Measurements from ENCODE around the gene GPATCH2L.

Gene GPATCH2L

GRCh38 chr14:76151398-76152332, at the start of gene GPATCH2L:
Gene GPATCH2L, plus strand, starts transcription at chr14:76151922. Its CDS starts 2,442 bp downstream, at chr14:76154364.
- DNase-seq (ENCODE audit: low spot score): peak; percentile 99

GRCh38 chr14:76104802-76105355, 46.8 kb upstream of the GPATCH2L start:
- no peak for DNase-seq (ENCODE audit: low spot score)

GRCh38 chr14:76106188-76106587, 45.5 kb upstream of the GPATCH2L start:
- no peak for DNase-seq (ENCODE audit: low spot score)

DNA sequence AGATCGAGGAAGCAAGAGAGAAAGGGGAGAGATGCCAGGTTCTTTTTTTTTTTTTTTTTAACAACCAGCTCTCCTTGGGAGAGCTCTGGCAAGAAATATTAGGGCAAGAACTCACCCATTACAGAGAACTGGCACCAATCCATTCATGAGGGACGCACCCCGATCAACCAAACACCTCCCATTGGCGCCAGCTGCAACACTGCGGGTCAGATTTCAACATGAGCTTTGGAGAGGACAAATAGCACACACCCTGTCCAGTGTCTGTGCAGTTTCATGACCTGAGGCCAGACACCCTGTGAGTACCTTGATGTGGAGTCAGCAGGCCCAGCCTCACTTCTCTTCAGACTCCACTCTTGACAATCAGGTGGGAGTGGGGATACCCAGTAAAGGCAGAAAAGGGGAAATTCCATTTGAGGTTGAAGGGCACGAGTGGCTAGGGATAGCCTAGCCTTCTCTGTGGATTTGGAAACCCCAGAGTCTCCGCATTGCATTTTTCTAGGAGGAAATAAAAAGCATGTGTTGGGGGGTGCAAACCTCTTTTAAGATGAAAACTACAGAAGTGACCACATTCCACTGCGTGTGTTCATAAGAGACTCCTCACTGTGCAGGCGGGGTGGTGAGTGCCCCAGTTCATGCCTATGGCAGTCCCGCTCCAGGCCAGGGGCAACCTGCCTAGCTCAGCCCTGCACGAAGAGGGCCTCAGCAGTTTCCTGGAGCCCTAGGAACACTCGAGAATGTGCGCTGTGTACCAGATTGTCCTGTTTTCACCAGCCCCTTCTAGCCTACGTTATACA, 42.4 kb upstream of the GPATCH2L start:
- no peak for DNase-seq (ENCODE audit: low spot score)

DNA sequence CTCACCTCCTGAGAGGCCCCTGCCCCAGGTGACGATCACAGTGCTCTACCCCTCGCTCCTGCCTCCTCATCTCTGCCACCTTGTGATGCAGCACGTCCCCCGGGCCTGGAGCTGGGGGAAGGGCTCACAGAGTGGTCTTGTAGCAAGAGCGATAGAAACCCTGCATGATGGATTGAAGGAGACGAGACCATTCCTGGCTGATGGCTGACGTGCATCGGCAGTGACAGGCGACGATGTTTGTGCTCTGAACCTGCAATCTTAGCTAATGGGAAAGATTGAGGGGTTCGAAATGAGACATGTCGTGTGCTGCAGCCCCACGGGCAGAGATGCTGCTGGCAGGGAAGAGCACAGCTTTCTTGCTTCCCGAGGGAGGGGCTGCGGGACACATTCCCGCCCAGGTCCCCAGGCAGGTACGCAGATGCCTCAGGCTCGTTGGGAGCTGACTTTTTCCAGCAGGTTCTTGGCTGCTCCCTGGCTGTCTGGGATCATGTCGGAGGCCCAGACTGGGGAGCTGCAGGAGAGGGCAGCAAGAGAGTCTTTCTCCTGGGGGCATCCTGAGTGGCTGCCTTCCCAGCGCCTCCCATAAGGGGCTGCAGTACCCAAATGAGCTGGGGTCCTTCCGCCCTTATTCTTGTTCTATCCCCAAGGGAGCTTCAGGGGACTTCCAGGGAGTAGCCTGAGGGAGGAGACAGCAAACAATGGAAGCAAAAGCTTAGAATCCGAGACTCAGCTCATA, 38.7 kb upstream of the GPATCH2L start:
- DNase-seq (ENCODE audit: low spot score): no peak

DNA sequence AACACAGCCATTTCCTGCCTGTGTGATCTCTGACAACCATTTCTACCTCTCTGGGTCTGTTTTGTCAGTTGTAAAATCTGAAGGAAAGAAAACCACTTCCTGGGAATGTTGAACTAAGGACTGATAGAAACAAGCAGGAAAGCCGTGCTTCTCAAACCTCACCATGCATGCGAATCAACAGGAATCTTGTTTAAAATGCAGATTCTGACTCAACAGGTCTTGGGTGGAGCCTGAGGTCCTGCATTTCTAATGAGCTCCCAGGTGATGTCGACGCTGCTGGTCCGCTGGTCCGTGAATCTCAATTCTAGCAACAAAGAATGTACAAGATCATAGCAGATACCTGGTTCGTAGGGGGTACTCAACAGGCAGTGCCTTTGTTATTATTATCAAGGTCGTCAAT, 38.0 kb upstream of the GPATCH2L start:
- no peak for DNase-seq (ENCODE audit: low spot score)

GRCh38 chr14:76115010-76115422, 36.7 kb upstream of the GPATCH2L start:
- DNase-seq (ENCODE audit: low spot score): no peak

- no peak for DNase-seq (ENCODE audit: low spot score)
These were observed 33.8 kb upstream of the GPATCH2L start for GRCh38 chr14:76117789-76118484.

DNA sequence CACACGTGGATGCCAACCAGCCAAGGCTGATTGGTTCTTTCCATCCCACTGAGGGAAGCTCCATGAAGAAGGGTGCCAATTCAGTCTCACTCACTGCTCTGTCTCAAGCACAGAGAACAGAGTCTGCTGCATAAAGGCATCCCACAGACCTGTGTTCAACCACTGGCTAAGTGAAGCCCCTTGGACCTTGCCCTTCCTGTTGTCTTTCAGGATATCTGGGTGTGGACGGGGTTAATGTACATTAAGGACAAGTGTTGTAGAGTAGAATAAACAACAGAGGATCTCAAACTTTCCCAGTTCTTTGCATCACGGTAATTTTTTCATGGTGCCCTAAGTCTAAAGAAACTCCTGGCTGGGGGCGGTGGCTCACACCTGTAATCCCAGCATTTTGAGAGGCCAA, 33.1 kb upstream of the GPATCH2L start:
- no peak for DNase-seq (ENCODE audit: low spot score)

- DNase-seq (ENCODE audit: low spot score): no peak
These were observed 30.5 kb upstream of the GPATCH2L start for GRCh38 chr14:76121089-76121748.

DNA sequence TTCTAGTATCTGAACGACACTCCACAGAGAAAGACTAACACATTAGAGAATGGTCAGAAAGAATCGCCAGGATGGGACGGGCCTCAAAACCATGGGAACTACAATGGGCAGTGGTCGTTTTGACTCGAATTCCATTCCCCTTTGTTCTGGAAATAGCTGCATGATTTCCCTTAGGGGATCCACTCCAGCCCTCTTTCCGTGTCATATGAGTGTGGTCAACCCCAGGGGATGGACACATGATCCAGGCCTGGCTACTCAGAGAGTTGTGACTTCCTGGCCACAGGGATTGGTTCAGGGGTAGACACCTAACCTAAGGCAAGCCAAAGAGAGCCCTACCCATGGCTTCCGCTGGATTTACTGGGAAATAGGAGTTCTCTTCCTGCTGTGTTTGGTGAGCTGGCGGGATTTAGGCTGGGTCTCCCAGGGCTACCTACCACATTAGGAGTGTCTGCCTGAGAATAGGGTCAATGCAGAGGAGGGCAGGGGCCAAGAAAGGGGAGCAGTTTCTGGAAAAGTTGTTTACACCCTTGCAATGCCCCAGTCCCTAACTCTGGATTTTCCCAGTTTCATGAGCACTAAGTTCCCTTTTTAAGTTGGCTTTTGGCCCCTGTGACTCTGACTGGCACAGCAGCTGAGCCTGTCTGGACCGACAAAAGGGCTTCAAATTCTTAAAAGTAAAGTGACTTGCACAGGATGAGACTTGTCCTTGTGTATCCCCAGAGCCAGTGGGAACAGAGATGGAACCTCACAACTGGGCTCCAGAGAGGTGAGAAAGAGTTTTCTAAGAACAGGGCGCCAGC, 28.1 kb upstream of the GPATCH2L start:
- DNase-seq (ENCODE audit: low spot score): no peak

DNA sequence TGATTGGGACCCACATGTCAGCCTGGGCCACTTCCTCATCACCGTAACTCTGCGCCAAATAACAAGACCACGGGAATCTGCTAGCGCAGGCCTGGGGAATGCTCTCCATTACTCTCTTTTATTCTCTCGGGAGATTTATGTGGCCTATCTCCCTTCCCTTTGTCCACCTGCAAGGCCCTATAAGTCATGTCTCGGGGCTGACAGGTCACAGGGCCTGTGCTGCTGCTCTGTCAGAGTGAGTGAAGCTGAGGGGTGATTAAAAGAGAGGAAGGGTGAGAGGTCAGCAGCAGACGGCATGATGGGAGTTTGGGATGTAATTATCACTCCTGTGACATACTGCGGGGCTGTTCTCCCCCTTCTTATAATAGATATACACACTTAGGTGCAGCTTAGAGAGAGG, 26.2 kb upstream of the GPATCH2L start:
- DNase-seq (ENCODE audit: low spot score): no peak

GRCh38 chr14:76126076-76126475, 25.6 kb upstream of the GPATCH2L start:
- no peak for DNase-seq (ENCODE audit: low spot score)

DNA sequence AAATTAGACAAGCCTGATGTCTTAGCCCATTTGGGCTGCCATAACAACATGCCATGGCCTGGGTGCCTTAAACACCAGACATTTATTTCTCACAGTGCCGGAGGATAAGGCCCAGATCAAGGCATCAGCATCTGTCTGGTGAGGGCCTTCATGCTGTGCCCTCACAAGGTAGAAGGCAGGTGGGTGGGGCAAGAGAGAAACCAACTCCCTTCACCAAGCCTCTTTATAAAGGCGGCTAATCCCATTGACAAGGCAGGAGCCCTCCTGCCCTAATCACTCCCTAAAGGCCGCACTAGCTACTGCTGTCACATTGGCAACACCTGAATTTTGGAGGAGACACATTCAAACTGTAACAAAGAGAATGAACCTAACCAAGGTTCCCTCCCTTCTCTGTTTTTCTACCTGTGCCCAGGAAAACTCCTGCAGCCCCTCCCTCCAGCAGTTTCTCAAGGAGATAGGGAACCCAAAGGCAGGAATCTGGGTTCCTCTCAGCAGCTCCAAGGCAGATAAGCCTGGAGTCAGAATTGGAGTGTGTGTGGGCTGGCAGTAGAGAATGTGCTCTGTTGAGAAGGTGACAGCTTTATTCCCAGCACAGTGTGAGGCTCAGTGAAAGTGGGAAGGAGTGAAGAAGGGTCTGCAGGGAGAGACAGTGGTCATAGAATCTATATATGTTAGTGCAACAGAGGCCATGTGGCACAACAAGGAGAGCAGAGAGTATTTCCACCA, 21.7 kb upstream of the GPATCH2L start:
- no peak for DNase-seq (ENCODE audit: low spot score)

DNA sequence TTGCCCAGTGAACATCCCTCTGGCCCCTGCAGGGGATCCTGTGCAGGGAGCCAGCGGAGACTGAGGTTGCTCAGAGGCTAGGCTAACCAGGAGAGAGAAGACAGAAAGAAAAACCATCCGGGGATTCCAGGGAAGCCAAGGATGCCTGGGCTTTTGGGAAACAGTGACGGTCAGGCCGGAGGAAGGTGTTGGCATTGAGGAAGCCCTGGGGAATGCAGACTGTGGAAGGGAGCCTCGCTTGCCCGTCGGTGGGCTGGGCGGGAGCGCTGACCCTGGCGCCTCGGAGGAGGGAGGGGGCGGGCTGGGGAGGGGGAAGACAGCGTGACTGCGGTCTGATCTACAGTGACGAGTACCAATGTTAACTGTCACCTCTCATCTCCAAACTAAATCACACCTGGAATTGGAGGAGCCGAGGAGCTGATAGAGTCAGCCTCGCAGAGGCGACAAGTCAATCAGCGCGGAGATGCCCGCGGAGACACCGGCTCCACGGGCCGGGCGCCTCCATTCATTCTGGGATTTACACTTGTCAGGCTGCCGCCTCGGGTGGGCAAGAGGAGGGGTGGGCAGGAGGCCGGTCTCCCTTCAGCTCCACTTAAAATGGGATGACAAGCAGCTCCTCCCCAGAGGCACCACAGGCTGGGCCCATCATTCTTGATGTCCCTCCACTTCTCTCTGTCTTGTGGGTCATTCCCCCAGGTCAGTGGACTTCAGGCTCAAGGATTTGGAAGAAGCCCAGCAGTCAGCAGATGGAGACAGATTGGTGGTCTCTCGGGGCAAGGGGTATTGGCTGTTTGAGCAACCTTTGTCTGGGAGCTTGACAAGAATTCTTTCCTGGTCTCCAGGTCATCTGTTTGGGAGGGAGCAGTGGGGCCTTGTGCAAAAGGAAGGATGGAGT, 20.4 kb upstream of the GPATCH2L start:
- DNase-seq (ENCODE audit: low spot score): no peak

GRCh38 chr14:76133103-76133502, 18.6 kb upstream of the GPATCH2L start:
- peak; percentile 67 for DNase-seq (ENCODE audit: low spot score)

- DNase-seq (ENCODE audit: low spot score): no peak
These were observed 17.5 kb upstream of the GPATCH2L start for GRCh38 chr14:76134231-76134630.

- no peak for DNase-seq (ENCODE audit: low spot score)
These were observed 16.0 kb upstream of the GPATCH2L start for GRCh38 chr14:76135722-76136121.
